SKM-1 treated with dmso at 0.1 percent for 144 hours (cell line): ENCODE results near the gene NOBOX.
"Not testable (repeated sequence)": the region's sequence is repeated elsewhere in the genome, so short reads cannot be mapped to it uniquely, and the experiment has no call there.

ENCODE experiments used
- DNase-seq: peaks from one replicate; lab custom pipeline; 2025; ENCODE audit not compliant: unreplicated experiment; lab: John Stamatoyannopoulos, UW

Gene NOBOX

DNA sequence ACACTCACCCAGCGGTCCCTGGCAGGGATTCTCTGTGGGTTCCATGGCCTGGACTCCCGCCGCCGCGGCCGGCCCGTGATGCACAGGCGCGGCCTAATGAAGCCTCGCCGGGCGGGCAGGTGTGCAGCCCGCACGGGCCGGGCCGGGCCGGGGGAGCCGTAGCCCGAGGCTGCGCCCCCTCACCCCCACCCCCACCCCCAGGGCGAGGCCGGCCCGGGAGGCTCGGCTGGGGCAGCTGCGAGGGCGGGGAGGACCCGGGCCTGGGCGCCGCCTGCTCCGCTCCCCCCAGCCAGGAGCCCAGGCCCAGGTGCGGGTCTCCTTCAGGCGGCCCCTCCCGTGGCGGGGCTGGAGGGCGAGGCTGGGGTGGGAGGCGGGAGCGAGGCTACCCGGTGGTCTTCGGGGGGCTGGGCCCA is at the start of gene NOBOX:
TSS of gene NOBOX (minus strand) at position 45 of the 413 bp plus-strand sequence.
- no peak for DNase-seq

DNA sequence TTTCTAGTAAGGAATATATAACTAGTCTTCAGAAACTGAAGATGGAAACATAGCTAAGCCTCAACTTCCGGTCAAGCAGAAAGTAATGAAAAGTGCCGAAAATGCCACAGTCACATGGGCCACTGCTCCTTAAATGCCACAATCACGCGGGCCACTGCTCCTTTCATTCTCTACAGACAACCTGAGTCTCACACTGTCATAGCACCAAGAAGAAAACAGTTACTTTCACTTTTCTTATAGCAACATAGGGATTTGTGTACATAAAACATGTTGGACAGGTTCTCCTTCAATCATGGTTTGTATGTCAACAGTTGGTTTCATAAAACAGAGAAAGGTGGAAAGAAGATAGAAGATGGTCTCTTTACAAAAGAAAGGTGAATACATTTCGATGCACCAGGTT is 48.6 kb upstream of the NOBOX start:
- no peak for DNase-seq

DNA sequence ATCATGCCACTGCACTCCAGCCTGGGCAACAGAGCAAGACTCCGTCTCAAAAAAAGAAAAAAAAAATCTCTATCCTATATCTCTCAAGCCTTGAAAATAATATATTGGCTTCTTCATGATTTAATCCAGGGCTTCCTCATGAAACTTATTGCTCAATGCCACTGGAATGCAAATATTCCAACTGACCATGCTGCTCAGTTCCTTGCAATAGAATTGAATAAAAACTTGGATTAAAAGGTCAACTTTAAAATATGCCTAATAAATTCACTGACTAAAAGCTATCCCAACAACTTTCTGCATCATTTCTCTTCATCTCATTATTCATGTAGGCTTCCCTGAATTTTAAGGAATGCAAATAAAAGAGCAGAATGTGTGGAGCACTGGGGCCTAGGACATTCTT is 42.1 kb upstream of the NOBOX start:
- DNase-seq: no peak

DNA sequence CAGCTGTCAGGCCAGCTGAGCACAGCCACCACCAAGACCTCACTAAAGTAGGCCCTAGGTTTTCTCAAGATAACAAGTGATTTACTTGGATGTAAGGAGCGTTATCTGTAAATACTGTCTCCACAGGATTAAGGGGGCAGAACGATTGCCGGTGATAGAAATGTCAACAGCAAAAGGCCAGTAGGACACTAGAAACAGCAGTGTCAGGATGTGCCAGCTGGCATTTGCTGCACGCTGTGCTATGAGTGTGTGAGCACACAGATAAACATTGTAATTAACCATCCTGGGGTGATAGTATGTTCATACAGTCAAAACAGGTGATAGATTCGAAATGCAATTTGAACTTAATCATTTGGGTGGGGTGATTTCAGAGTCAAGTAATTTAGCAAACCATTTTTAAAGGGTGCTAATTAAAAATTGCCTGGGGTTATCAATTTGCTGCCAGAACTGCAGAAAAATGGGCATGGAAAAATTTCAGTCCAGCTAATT is 36.3 kb upstream of the NOBOX start:
- DNase-seq: no peak

DNA sequence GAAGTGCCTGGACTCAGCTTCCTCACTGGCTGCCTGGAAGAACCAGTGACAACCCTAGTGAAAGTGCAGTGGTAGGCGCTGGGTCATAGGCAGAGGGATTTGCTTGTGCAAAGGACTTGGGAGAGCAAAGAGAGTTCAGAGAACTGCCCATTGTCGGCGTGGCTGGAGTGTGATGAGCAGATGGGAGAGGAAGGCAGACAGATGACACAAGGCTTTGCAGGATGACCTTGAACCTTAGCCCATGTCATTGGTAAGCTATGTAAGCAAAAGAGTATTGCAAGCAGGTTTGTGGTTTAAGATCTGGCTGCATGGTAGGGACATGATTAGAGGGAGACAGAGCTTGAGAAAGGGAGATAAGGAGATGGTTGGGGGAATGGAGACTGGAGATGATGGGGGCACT is 35.3 kb upstream of the NOBOX start:
- no peak for DNase-seq

DNA sequence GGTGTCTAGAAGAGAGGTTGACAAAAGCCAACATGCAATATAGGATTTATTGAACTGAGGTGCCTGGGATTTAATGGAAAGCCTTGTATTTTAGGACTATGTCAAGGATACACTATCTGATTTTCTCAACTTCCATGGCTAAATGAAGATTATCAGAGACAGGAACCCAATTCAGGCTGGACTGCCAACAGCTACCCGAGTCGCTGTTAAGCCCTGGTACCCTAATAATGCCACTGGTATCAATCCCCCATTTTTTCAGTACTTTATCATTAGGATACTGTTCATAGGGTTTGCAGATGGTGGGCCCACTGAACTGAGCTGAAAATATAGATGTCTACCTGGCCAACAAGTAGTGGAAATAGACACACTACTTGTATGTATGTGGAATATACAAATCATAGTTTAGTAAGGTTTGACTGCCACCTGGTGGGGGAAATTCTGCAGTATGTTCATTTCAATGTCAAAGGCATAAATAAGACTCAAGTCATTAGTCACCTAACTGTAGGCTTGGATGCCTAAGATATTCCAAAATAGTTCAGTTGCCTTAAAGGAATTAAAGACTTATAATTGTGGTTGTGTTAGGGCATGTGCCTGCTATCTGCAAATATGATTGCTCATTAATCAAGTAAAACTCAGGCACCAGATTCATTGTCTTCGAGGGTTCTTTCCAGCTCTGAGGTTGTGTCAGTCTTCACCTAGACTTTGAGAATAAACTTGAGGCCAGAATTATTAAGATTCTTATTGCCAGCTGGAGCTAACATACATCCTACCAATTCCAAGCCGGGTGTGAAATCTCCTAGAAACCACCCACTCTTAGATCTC is 34.1 kb upstream of the NOBOX start:
- peak; percentile 34 for DNase-seq

DNA sequence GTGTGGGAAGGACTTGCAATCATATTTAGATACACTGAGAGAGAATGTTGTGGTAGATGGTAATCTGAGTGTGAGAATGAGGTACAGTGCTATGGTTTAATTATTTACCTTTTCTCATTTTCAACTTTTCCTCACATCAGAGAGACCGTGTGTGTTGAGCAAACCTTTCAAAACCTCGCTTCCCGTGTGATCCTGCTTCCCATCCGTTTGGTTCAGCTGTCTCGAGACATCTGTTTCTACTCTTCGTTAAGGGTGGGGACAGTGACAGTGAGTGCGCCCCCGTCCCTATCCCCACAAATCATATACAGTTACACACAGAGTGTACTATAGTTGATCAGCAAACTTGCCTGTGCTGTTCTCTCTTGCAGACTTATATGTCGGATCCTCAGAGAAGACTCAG is 33.0 kb upstream of the NOBOX start:
- no peak for DNase-seq

DNA sequence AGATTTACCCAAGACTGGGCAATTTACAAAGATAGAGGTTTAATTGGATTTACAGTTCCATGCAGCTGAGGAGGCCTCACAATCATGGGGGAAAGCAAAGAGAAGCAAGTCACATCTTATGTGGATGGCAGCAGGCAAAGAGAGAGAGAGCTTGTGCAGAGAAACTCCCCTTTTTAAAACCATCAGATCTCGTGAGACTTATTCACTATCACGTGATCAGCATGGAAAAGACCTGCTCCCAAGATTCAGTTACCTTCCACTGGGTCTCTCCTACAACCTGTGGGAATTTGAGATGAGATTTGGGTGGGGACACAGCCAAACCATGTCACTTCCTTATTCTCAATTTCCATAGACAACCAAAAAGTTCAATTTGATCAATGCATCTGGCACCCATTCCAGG is 24.9 kb upstream of the NOBOX start:
- no peak for DNase-seq

DNA sequence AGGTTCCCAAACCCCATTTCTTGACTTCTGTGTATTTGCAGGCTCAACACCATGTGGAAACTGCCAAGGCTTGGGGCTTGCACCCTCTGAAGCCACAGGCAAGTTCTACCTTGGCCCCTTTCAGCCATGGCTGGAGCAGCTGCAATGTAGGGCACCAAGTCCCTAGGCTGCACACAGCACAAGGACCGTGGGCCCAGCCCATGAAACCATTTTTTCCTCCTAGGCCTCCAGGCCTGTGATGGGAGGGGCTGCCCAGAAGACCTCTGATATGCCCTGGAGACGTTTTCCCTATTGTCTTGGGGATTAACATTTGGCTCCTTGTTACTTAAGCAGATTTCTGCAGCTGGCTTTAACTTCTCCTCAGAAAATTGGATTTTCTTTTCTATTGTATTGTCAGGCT is 24.0 kb upstream of the NOBOX start:
- DNase-seq: not testable (repeated sequence)

DNA sequence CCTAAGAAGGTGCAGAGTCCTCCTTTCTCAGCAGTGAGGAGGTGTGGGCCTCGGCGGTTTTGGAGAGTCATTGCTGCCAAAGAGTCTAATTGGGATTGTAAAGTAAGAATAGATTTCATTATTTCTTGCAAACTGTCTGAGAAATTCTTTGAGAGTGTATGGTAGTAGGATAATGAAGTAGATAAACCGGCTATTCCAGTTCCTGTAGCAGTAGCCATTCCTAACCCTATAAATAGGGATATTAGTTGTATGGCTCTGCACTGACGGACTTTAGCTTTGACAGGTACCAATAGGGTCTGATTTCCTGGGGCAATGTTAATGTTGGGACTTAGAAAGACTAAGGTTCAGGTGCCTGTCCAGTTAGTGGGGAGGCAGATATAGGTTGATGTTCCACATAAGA is 15.4 kb upstream of the NOBOX start:
- not testable (repeated sequence) for DNase-seq

DNA sequence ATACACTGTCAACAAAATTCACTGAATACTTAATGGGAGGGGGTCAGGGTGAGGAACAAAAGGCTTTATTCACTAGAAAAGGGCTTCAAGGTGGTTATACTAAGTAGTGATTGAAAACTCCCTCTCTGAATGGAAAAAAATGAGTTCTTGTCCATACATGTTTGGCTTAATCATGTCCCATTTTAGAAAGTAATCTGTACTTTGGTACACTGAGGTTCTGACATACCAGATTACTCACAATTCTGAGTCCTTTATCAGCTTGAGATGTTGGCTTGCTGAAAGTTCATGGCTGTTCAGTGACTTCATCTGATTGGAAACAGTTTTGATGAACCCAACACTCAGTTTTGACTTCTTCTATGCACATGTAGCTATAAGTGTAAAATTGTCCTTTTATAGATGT is 12.8 kb upstream of the NOBOX start:
- no peak for DNase-seq

DNA sequence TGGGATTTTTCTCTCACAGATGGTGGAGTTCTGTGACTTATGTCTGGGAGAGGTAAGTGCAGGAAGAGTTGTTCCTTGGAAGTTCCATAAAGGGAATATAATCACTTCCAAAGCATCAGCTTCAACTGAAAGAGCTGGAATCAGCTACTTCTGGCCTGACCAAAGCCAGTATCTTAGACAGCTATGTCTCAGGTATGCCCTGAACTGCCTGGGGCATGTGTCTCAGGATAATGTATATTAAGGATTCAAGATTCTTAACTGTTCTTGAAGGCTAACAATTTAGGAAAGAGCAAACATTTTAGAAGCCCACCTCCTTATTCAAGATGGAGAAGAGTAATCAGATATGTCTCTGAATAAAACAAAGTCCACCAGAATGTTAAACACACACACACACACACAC is 12.4 kb upstream of the NOBOX start:
- no peak for DNase-seq

DNA sequence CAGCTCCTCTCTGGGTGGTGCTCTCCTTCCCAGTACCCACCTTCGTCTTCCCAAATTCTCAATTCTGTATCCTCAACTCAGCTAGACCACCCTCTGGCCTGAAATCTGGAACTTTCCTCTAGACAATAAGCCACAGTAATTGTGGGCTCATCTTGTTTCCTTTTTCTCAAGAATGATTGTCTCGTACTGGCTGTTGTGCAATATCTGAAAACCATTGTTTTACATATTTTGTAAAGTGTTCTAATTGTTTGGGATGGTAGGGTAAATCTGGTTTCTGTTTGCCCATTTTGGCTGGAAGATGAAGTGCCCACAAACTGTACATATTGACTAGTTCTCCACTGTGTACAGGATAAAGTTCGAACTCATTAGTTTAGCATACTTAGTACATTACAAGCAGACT is 11.3 kb upstream of the NOBOX start:
- no peak for DNase-seq

DNA sequence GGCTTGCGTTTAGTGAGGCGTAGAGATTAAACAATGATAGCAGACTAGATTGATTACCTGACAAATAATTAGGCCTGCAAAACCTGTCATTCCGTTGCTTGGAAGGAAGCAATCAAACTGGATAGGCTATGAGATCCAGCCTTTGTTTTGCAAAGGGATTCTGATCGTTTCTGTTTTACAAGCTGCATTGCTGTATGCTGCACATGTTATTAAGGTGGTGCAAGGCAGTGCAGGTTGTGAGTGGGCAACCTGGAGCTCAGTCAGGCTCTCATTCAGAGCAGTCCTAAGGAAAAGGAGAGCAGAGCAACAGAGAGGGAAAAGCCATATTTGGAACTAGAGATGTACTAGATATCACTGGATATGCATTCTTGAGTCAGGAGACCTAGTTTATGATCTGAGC is 6.9 kb upstream of the NOBOX start:
- DNase-seq: no peak

DNA sequence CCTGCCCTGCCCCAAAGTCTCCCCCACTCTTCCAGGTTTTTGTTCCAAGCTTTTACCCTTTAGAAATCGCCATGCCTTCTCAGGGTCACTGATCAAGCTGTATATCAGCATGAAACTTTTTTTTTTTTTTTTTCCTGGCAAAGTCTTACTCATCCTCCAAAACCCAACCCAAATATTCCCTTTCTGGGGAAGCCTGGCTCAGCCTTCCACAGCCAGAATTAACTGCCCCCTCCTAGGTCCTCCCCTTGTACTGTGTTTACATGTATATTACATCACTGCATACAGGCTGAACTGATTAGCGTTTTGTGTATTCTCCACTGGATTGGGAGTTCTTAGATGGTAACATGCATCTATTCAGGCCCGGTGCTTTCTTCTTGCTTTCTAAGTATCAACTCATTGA is 4.6 kb upstream of the NOBOX start:
- DNase-seq: no peak

DNA sequence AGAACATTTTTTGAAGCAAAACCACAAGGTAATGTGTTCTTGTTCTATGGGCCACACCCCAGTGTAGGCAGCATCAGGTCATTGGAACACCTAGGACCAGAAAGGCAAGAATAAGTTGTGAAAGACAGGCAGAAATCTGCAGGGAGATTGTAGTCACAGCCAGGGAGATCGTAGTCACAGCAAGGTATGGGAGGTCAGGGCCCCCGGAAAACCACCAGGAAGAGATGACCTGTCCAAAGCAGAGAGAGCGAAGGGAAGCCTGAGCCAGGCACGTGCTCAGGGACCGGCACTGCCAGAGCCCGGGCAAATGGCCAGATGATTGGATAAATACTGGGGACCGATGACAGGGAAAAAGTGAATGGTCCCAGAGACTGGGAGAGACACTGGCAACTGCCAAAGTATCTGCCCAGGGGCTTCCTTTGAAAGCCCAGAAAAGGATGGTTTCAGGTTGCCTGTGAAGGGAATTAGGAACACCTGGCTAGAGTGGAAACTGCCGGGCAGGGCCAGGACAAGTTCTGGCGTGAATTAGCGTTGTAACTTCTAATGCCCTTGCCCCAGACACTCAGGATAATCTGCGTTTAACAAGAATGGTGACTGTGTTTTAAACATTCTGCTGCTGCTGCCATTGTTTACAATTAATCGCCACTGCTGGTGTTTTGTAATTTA is 3.9 kb upstream of the NOBOX start:
- DNase-seq: no peak

DNA sequence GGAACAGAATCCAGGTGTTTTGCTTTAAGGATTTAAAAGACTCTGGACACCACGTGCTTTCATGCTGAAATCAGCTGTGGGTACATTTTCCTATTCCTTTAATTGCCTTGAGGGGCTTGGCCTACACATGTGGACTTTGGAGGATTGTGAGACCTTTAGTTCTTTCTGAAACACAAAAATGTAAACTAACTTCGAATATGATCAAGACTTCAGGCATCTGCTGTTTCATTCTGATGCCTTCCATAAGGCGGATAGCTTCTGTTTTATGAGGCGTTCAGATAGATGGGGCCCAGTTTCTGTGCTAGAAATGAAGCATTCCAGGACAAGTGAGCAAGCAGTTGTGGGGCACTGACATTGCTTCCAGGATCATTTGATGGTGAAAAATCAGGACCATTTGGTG is 1.5 kb upstream of the NOBOX start:
- DNase-seq: no peak

DNA sequence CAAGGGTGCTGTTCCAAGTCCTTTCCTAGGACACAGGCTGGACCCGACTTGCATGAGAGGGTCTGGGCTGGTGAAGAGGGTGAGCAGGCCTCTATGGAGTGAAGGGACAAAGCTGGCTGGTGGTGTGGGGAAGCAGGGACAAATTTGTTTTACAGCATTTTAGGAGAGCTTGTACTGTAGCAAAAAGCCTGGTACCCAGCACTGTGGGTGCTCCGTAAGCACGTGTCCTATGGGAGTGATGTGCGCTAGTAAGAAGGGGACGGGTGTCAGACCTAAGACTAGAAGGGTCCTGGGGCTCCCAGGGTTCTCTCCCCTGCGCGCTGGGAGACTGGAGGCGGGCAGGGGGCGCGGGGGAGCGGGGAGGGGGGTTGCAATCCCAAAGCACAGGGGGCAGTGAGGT is 391 bp downstream of the NOBOX start:
- no peak for DNase-seq

DNA sequence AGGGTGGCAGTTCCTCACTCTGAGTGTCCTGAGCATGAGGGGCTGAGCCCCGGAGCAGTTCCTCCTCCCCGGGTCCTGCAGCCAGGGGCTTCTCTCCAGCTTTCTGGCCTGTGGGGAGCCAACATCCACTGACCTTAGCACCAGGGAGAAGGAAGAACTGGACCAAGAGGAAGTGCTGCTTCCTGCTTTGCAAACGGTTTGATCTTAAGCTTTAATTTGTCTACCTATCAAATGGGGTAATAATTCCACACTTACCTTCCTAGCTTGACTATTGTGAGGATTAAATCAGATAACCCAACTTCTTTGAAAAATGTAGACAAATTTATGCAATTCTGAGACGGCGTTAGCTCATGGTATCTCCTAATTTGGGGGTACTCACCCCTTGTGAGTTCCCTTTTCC is 2.0 kb downstream of the NOBOX start:
- DNase-seq: no peak

DNA sequence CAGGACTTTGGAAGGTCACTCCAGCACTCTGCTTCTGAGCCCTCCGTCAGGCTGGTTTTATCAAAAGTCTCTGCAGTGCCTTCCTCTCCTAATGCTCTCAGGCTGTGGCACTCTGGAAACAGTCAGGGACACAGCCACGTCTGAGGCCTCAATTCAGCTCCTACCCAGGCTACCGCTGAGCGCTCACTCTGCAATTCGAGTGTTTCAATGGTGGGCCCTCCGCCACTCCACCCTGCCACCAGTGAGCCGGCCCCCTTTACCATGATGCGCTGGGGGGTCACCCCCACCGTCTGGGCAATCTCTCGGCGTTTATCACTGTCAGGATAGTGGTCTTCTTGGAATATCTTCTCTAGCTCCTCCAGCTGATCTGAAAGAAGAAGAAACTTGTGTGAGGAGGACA is 3.5 kb downstream of the NOBOX start:
- DNase-seq: no peak

DNA sequence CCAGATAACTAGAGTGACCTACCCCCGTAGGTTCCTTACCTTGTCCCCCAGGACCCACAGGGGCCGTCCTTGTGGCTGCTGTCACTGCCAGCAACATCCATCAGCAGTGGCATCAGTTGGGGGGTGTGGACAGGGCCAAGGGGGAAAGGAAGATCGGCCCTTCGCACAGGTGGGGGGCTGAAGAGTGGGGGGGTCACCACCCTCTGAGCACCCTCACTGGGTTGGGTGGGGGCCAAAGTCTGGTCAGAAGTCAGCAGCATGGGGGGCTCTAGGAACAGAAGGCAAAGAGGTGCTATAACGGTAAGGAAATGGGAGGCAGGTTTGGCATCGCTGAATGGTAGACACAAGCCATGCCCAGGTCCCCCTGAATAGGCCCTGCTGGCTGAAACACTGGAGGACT is 4.6 kb downstream of the NOBOX start:
- DNase-seq: no peak

DNA sequence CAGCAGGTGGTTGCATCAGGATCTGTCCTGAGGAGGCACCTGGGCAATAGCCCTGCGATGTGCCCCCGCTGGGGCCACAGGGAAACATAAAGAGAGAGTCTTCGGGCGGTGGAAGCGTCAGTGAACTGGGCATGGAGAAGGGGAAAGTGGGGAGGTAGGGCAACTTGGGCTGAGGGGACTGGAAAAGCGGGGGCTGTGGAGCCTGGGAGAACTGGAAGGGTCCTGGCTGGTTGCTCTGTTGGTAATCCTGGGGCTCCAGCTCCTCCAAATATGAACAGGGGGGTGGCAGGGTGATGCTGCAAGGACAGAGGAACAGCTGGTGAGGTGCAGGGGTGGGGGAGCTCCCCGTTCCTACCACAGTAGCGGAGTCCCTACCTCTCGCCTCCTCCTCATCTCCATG is 5.2 kb downstream of the NOBOX start:
- no peak for DNase-seq

DNA sequence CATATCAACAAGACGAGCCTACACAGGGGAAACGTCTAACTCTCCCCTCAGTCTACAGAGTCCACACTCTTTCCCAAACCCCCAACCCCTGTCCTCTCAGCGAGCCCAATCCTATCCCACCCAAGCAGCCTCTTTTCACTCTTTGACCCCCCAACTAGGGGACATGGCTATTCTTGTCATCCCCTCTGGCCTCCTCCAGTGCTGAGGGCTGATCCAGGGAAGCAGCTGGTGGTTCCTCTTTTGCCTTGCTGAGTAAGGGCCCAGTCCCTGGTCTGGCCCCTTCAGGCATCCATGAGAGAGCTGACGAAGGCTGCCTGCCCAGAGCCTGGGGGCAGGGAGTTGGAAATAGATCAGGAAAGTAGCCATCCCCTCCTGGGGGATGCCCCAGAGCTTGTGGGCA is 6.4 kb downstream of the NOBOX start:
- no peak for DNase-seq
